HL-60/S4 treated with retinoic acid at 250 ng/mL for 4 days and 3 days (cell line): ENCODE measurements around the gene ZDHHC12.

ENCODE experiments used
- in situ Hi-C: fragments of 300-500 bp; cut with MboI; formaldehyde crosslinking; loops from 2 replicates; pipeline ENCODE4 v1.7.0; 2022; ENCODE audit warnings: low sequenced_read_pairs

The ZDHHC12 gene

GRCh38 chr9:128688501-128689292 is 35.2 kb downstream of the ZDHHC12 start, which contains the start of gene SET:
Gene SET, plus strand, starts transcription at chr9:128689222. Its CDS starts 361 bp downstream, at chr9:128689583.
- in situ Hi-C loops = no loop called here

- in situ Hi-C loops = no loop called here
These were observed 36.5 kb downstream of the ZDHHC12 start for GRCh38 chr9:128687453-128687852.

GRCh38 chr9:128685636-128686489 is 38.1 kb downstream of the ZDHHC12 start:
- in situ Hi-C loops = no loop called here

- in situ Hi-C loops = no loop called here
These were observed 39.4 kb downstream of the ZDHHC12 start for GRCh38 chr9:128684325-128685199.

GRCh38 chr9:128684065-128684324 is 39.9 kb downstream of the ZDHHC12 start:
- in situ Hi-C loops = no loop called here

- in situ Hi-C loops = no loop called here
These were observed 40.4 kb downstream of the ZDHHC12 start for GRCh38 chr9:128683340-128684064.

- in situ Hi-C loops = no loop called here
These were observed 46.1 kb downstream of the ZDHHC12 start for GRCh38 chr9:128677794-128678193.

GRCh38 chr9:128675382-128675781 is 48.5 kb downstream of the ZDHHC12 start:
- in situ Hi-C loops = no loop called here
